ENCODE measurements around the gene MYO1B. TPM values are rescaled to one million over a fixed set of nuclear protein-coding genes. Genes with fewer than 3 reads are reported as not detected.

Gene MYO1B
- polyA plus RNA-seq, 1 donor from 2014 or later = 72.2 TPM

- Histone ChIP-seq H3K27ac (ENCODE audit: low read length) (no peak overlapping the region), H3F3A (ENCODE audit: insufficient read depth, low read length, poor library complexity, severe bottlenecking) (no peaks in the 10 kb centered on the region), H3K9ac (ENCODE audit: low read length) (no peak overlapping the region), H2AFZ (ENCODE audit: low read depth, low read length) (no peak overlapping the region), H3K9me3 (ENCODE audit: low read length) (no peaks in the 10 kb centered on the region), H3K27me3 (ENCODE audit: insufficient read depth, low read depth, low read length) (no peaks in the 10 kb centered on the region), H3K36me3 (ENCODE audit: insufficient read depth, low read length) (no peaks in the 10 kb centered on the region), H3K79me2 (replicated peaks; ENCODE audit: insufficient read depth, low read length) (no peaks in the 10 kb centered on the region), H4K20me1 (ENCODE audit: insufficient read depth) (no peaks in the 10 kb centered on the region), H3K4me2 (ENCODE audit: low read length) (no peak overlapping the region), H3K9me2 (ENCODE audit: insufficient read depth, low read length) (no peaks in the 10 kb centered on the region), H3K4me3 (ENCODE audit: low read length) (no peak overlapping the region)
- no peak for TF ChIP-seq TAF1 (IDR thresholded peaks at IDR 0.05; ENCODE audit: low read depth)
- TF ChIP-seq, protein P1, sequence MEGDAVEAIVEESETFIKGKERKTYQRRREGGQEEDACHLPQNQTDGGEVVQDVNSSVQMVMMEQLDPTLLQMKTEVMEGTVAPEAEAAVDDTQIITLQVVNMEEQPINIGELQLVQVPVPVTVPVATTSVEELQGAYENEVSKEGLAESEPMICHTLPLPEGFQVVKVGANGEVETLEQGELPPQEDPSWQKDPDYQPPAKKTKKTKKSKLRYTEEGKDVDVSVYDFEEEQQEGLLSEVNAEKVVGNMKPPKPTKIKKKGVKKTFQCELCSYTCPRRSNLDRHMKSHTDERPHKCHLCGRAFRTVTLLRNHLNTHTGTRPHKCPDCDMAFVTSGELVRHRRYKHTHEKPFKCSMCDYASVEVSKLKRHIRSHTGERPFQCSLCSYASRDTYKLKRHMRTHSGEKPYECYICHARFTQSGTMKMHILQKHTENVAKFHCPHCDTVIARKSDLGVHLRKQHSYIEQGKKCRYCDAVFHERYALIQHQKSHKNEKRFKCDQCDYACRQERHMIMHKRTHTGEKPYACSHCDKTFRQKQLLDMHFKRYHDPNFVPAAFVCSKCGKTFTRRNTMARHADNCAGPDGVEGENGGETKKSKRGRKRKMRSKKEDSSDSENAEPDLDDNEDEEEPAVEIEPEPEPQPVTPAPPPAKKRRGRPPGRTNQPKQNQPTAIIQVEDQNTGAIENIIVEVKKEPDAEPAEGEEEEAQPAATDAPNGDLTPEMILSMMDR (IDR thresholded peaks at IDR 0.05; ENCODE audit: poor library complexity, severe bottlenecking) = no peak
- no peak for TF ChIP-seq RAD21 (conservative IDR thresholded peaks at IDR 0.05)
- TF ChIP-seq MXI1 (conservative IDR thresholded peaks at IDR 0.05; ENCODE audit: poor library complexity, severe bottlenecking) = no peak
- TF ChIP-seq EP300 (conservative IDR thresholded peaks at IDR 0.05; ENCODE audit: poor library complexity, severe bottlenecking) = no peak
- TF ChIP-seq POLR2AphosphoS5 (IDR thresholded peaks at IDR 0.05) = no peak
- TF ChIP-seq REST (IDR thresholded peaks at IDR 0.05; ENCODE audit: borderline replicate concordance) = no peak
- TF ChIP-seq EZH2 (IDR thresholded peaks at IDR 0.05; ENCODE audit: borderline replicate concordance, insufficient read depth, low read length, poor library complexity, severe bottlenecking) = no peak
- TF ChIP-seq SMC3 (conservative IDR thresholded peaks at IDR 0.05; ENCODE audit: poor library complexity) = no peak
Observed at GRCh38 chr2:191427031-191427430, 181.8 kb downstream of the MYO1B start.

- Histone ChIP-seq H4K20me1 (ENCODE audit: insufficient read depth) (no peaks in the 10 kb centered on the region), H3K27me3 (ENCODE audit: insufficient read depth, low read depth, low read length) (no peaks in the 10 kb centered on the region), H3F3A (ENCODE audit: insufficient read depth, low read length, poor library complexity, severe bottlenecking) (no peaks in the 10 kb centered on the region), H3K79me2 (replicated peaks; ENCODE audit: insufficient read depth, low read length) (no peaks in the 10 kb centered on the region), H3K36me3 (ENCODE audit: insufficient read depth, low read length) (no peaks in the 10 kb centered on the region), H3K9ac (ENCODE audit: low read length) (no peak overlapping the region), H3K9me3 (ENCODE audit: low read length) (no peaks in the 10 kb centered on the region), H2AFZ (ENCODE audit: low read depth, low read length) (no peak overlapping the region), H3K27ac (ENCODE audit: low read length) (no peak overlapping the region), H3K9me2 (ENCODE audit: insufficient read depth, low read length) (no peaks in the 10 kb centered on the region), H3K4me3 (ENCODE audit: low read length) (no peak overlapping the region), H3K4me2 (ENCODE audit: low read length) (no peak overlapping the region)
- TF ChIP-seq, protein P1 (IDR thresholded peaks at IDR 0.05; ENCODE audit: poor library complexity, severe bottlenecking) = no peak
- TF ChIP-seq REST (IDR thresholded peaks at IDR 0.05; ENCODE audit: borderline replicate concordance) (no peak), SMC3 (conservative IDR thresholded peaks at IDR 0.05; ENCODE audit: poor library complexity) (no peak), RAD21 (conservative IDR thresholded peaks at IDR 0.05) (no peak), EP300 (conservative IDR thresholded peaks at IDR 0.05; ENCODE audit: poor library complexity, severe bottlenecking) (no peak), MXI1 (conservative IDR thresholded peaks at IDR 0.05; ENCODE audit: poor library complexity, severe bottlenecking) (no peak), EZH2 (IDR thresholded peaks at IDR 0.05; ENCODE audit: borderline replicate concordance, insufficient read depth, low read length, poor library complexity, severe bottlenecking) (no peak), TAF1 (IDR thresholded peaks at IDR 0.05; ENCODE audit: low read depth) (no peak)
Observed at GRCh38 chr2:191428141-191428540, 182.9 kb downstream of the MYO1B start.
